Ovary (tissue), 9 donors: Measurements from ENCODE around the gene NR3C2. TPM values are rescaled to one million over a fixed set of nuclear protein-coding genes. Genes with fewer than 3 reads are reported as not detected.

ENCODE experiments used
- DNase-seq, 5 donors: peaks; one replicate each; pipeline ENCODE4 v3.0.0-alpha.2; 2019 to 2020
- H3K27ac ChIP-seq, 2 donors: fragments of 200-600 bp; one replicate each; pipeline versions ENCODE4 v1.5.1 to v1.8.0; 2019 to 2022
- H3K27me3 ChIP-seq: fragments of 200-600 bp; one replicate; pipeline ENCODE4 v1.8.0; 2022
- H3K36me3 ChIP-seq: fragments of 200-600 bp; sonication (generic); one replicate; pipeline ENCODE4 v1.5.1; 2019
- H3K4me1 ChIP-seq: one replicate; pipeline ENCODE4 v1.8.1; 2013; ENCODE audit warnings: mild to moderate bottlenecking, moderate library complexity; ENCODE audit not compliant: insufficient read depth
- H3K4me3 ChIP-seq: fragments of 200-600 bp; sonication (generic); one replicate; pipeline ENCODE4 v1.5.1; 2017
- H3K9me3 ChIP-seq, 2 donors: fragments of 200-600 bp in 1 of 2; sonication (generic) in 1 of 2; one replicate each; pipeline versions ENCODE4 v1.5.1 to v1.8.1; 2013 to 2019; ENCODE audit warnings: mild to moderate bottlenecking in 1 of 2, moderate library complexity in 1 of 2
- CTCF ChIP-seq, 3 donors: fragments of 450-650 bp in 2 of 3; fragments of 200-600 bp in 1 of 3; IDR thresholded peaks; one replicate each; pipeline versions ENCODE4 v1.5.1 to v1.8.0; 2016 to 2022; ENCODE audit warnings: antibody characterized with exemption in 3 of 3, mild to moderate bottlenecking in 1 of 3
- EP300 ChIP-seq: sonication (generic); formaldehyde crosslinking; IDR thresholded peaks from one replicate; pipeline ENCODE4 v1.6.1; 2017; ENCODE audit warnings: antibody characterized with exemption
- POLR2A ChIP-seq: fragments of 450-650 bp; IDR thresholded peaks from one replicate; pipeline ENCODE4 v1.6.1; 2017; ENCODE audit warnings: antibody characterized with exemption, mild to moderate bottlenecking, moderate library complexity
- WGBS, 3 donors: extraction: QIAGEN DNeasy Blood & Tissue Kit in 1 of 3; methylation state at CpG; one replicate each; pipeline versions ENCODE4 v1.1.5 to v1.1.7; 2013 to 2017; 5-methylcytosine and 5-hydroxymethylcytosine counted together
- intact Hi-C, 4 donors: fragments of 100-400 bp; cut with DNase I; formaldehyde crosslinking; loops; one replicate each; pipeline versions ENCODE4 v1.11.0 to v1.15.1; 2022 to 2023
- polyA plus RNA-seq, 2 donors: library from polyadenylated mRNA; stranded (reverse); fragments of 200-250 nt in 1 of 2; fragments of 350-450 nt in 1 of 2; fragmentation: Illumina TruSeq in 1 of 2; extraction: RNeasy Lipid Tissue Mini Kit (QIAGEN cat#74804) in 1 of 2; gene quantifications; one replicate each; pipeline ENCODE4 v1.2.3, GENCODE V29; 2013 to 2014
- total RNA-seq, 7 donors: library from RNA; depleted of rRNA in 2 of 7; stranded (reverse); fragments of >200 nt in 2 of 7; fragmentation: NEBNext Ultra II Directional in 3 of 7; extraction: Animal tissue kit (Norgen Biotek cat#: 25700) in 3 of 7; gene quantifications; one replicate each; pipeline versions ENCODE4 v1.1.0 to v1.2.4, GENCODE V29; 2016 to 2023
- donor health status: DM: no; HTN: no; CAD: no; lungs with moderate emphysema.
- donor health status: DM: no; HTN: no; CAD: no.
- donor health status: Bipolar disorder and iron deficiency.
- donor health status: DM: yes; HTN: yes; CAD: no.
- donor health status: DM: no; HTN: no; CAD: no.
- donor health status: DM: yes; HTN: yes; CAD: no.

The NR3C2 gene
- total and polyA plus RNA-seq, 9 donors, result 6.8 to 37.5 (median 22.9) TPM

- DNase-seq, result no peak
- Histone ChIP-seq H3K9me3 (no peaks in the 10 kb centered on the region), H3K4me3 (no peak overlapping the region), H3K27ac (no peak overlapping the region), H3K36me3 (no peaks in the 10 kb centered on the region), H3K4me1 (no peaks in the 10 kb centered on the region), H3K27me3 (no peaks in the 10 kb centered on the region)
- TF ChIP-seq POLR2A (no peak), CTCF (IDR thresholded peaks at IDR 0.05) (no peak), EP300 (no peak)
- 91 to 93% (median 91%) methylated on average over 2 of the region's 2 CpGs for WGBS, 3 donors
- intact Hi-C loops, result no loop called here
Observed at GRCh38 chr4:148263802-148264201, 178.4 kb downstream of the NR3C2 start.

- H3K4me3 ChIP-seq, result no peak overlapping the region
- no peaks in the 10 kb centered on the region for H3K4me1 ChIP-seq
- intact Hi-C loops, result no loop called here
- TF ChIP-seq POLR2A, result no peak
- no peak for TF ChIP-seq EP300
- no peak for TF ChIP-seq CTCF (IDR thresholded peaks at IDR 0.05)
- DNase-seq, result no peak
- no peak overlapping the region for H3K27ac ChIP-seq
- no peaks in the 10 kb centered on the region for H3K9me3 ChIP-seq
- WGBS, 3 donors, result 90 to 96% (median 95%) methylated on average over 4 of the region's 4 CpGs
- no peaks in the 10 kb centered on the region for H3K27me3 ChIP-seq
- H3K36me3 ChIP-seq, result no peaks in the 10 kb centered on the region
Observed at GRCh38 chr4:148263127-148263526, 179.1 kb downstream of the NR3C2 start.

GRCh38 chr4:148261848-148262247, 180.4 kb downstream of the NR3C2 start:
- no peak for DNase-seq
- no peaks in the 10 kb centered on the region for H3K9me3 ChIP-seq
- intact Hi-C loops, result no loop called here

GRCh38 chr4:148259841-148260240, 182.4 kb downstream of the NR3C2 start:
- Histone ChIP-seq H3K27ac (no peak overlapping the region), H3K36me3 (no peaks in the 10 kb centered on the region), H3K9me3 (no peaks in the 10 kb centered on the region), H3K27me3 (no peaks in the 10 kb centered on the region), H3K4me3 (no peak overlapping the region), H3K4me1 (no peaks in the 10 kb centered on the region)
- intact Hi-C loops, result no loop called here
- no peak for DNase-seq
- WGBS, 3 donors, result 98 to 99% (median 99%) methylated on average over 3 of the region's 3 CpGs
- no peak for TF ChIP-seq POLR2A
- TF ChIP-seq EP300, result no peak
- no peak for TF ChIP-seq CTCF (IDR thresholded peaks at IDR 0.05)

More at GRCh38 chr4:148261848-148262247, 180.4 kb downstream of the NR3C2 start:
- Histone ChIP-seq H3K27me3 (no peaks in the 10 kb centered on the region), H3K36me3 (no peaks in the 10 kb centered on the region), H3K4me1 (no peaks in the 10 kb centered on the region), H3K4me3 (no peak overlapping the region), H3K27ac (no peak overlapping the region)
- TF ChIP-seq EP300, result no peak
- TF ChIP-seq POLR2A, result no peak
- no peak for TF ChIP-seq CTCF (IDR thresholded peaks at IDR 0.05)
- 57 to 79% (median 62%) methylated on average over 4 of the region's 4 CpGs for WGBS, 3 donors
